Spleen (tissue), 7 donors: ENCODE results near the gene CALHM3.

ENCODE experiments used
- POLR2A ChIP-seq, 3 donors: fragments of 450-650 bp; IDR thresholded peaks; one replicate each; pipeline ENCODE4 v1.5.1; 2017; ENCODE audit warnings: antibody characterized with exemption in 3 of 3, mild to moderate bottlenecking in 1 of 3
- TF ChIP-seq, protein P1 (sequence below), 11 experiments: fragments of 200-600 bp in 7 of 11; fragments of 450-650 bp in 4 of 11; sonication (generic) in 4 of 11; IDR thresholded peaks in 8 of 11; conservative IDR thresholded peaks in 3 of 11; 1 replicate in 7 of 11; 2 replicates in 4 of 11; pipeline versions ENCODE4 v1.4.0 to v1.8.0; 2016 to 2021; ENCODE audit warnings: antibody characterized with exemption in 11 of 11, inconsistent platforms in 4 of 11, mild to moderate bottlenecking in 1 of 11
- donor health status: DM: no; HTN: no; CAD: no; lungs with moderate emphysema.
- donor health status: DM: no; HTN: no; CAD: no.
- donor health status: DM: no; HTN: no; CAD: no.

DNA sequence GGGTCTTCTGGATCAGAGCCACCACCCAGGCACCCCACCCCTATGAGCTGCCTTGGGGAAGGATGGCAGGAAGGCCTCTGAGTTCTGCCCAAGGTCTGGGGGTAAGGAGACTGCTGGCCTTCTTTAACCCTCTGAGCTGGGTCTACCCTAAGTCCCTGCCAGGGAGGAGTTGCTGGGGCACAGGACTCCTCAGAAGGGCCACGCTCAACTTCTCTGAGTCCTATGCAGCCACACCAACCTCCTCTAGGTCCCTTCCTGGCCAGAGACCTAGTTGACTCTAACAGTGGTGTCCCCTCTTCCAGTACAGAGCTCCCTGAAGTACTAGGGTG is 11.9 kb upstream of the CALHM3 start:
- no peak for TF ChIP-seq POLR2A (IDR thresholded peaks at IDR 0.05)
- TF ChIP-seq, protein P1, sequence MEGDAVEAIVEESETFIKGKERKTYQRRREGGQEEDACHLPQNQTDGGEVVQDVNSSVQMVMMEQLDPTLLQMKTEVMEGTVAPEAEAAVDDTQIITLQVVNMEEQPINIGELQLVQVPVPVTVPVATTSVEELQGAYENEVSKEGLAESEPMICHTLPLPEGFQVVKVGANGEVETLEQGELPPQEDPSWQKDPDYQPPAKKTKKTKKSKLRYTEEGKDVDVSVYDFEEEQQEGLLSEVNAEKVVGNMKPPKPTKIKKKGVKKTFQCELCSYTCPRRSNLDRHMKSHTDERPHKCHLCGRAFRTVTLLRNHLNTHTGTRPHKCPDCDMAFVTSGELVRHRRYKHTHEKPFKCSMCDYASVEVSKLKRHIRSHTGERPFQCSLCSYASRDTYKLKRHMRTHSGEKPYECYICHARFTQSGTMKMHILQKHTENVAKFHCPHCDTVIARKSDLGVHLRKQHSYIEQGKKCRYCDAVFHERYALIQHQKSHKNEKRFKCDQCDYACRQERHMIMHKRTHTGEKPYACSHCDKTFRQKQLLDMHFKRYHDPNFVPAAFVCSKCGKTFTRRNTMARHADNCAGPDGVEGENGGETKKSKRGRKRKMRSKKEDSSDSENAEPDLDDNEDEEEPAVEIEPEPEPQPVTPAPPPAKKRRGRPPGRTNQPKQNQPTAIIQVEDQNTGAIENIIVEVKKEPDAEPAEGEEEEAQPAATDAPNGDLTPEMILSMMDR (IDR thresholded peaks at IDR 0.05 in 8 of 11, conservative IDR thresholded peaks at IDR 0.05 in 3 of 11): no peak
